HL-60 (cell line): ENCODE results near the gene HOXD8.
A peak's percentile ranks its signal among the peaks of the same experiment; 100 is the strongest.

ENCODE experiments used
- microRNA-seq: library from miRNA; unstranded; fragments of <30 nt; microRNA quantifications from one replicate; pipeline ENCODE4, GENCODE V29; 2018

HOXD8 gene

Small RNAs within 50 kb of the gene (microRNA-seq; reads per million reads assigned to microRNA genes)
- gene MIR10B = 3.6 reads per million, percentile 8 among the genes with 10 or more reads in this experiment
